ENCODE results near the gene TANC1. TPM values are rescaled to one million over a fixed set of nuclear protein-coding genes. Genes with fewer than 3 reads are reported as not detected.

TANC1 gene
- total and polyA plus RNA-seq, 2 experiments from 2014 or later, result 8.2 to 12.1 TPM

DNA sequence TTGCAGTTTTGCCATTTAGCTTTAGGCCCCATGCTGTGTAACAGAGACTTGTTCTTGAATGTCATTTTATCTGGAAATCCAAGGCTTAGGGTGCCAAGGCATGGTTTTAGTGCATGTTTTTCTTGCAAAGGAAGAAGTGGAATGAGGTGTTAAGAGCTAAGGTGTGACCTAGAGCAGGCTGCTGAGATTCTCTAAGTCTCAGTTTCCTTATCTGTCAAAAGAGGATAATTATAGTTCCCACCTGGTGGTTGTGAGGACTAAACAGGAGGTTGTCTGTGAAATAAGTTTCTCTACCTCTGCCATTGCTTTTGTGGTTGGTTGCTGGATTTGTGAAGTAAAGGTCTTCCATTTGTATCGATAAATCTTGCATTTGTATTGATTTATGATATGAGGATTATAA lies 82.0 kb downstream of the TANC1 start:
- Histone ChIP-seq H3K4me3 (no peak overlapping the region), H4K20me1 (ENCODE audit: insufficient read depth) (no peaks in the 10 kb centered on the region), H3K4me1 (ENCODE audit: insufficient read depth) (peaks cover 9% of the 10 kb centered on the region), H2AFZ (no peak overlapping the region), H3K27ac (no peak overlapping the region), H3K79me2 (ENCODE audit: insufficient read depth) (peaks cover 54% of the 10 kb centered on the region), H3K9me2 (ENCODE audit: insufficient read depth) (no peaks in the 10 kb centered on the region), H3K36me3 (ENCODE audit: low read depth) (no peaks in the 10 kb centered on the region), H3K9ac (no peak overlapping the region), H3F3A (ENCODE audit: insufficient read depth) (no peaks in the 10 kb centered on the region), H3K27me3 (replicated peaks; ENCODE audit: insufficient read depth) (no peaks in the 10 kb centered on the region), H3K9me3 (ENCODE audit: low read depth) (no peaks in the 10 kb centered on the region), H3K4me2 (ENCODE audit: unreplicated experiment) (no peak overlapping the region)
- 93 to 95% methylated on average over 1 of the region's 1 CpG for WGBS, 2 experiments (ENCODE audit: low coverage in 1 of 2, low lambda C conversion rate in 2 of 2, missing lambda C conversion rate in 2 of 2)
- in situ Hi-C loops (cut with MboI), result no loop called here
- DNase-seq, result no peak
- TF ChIP-seq EZH2 (IDR thresholded peaks at IDR 0.05; ENCODE audit: insufficient read depth, poor library complexity, severe bottlenecking), result no peak
- TF ChIP-seq EZH2phosphoT487 (IDR thresholded peaks at IDR 0.05; ENCODE audit: insufficient read depth, low read depth), result no peak

DNA sequence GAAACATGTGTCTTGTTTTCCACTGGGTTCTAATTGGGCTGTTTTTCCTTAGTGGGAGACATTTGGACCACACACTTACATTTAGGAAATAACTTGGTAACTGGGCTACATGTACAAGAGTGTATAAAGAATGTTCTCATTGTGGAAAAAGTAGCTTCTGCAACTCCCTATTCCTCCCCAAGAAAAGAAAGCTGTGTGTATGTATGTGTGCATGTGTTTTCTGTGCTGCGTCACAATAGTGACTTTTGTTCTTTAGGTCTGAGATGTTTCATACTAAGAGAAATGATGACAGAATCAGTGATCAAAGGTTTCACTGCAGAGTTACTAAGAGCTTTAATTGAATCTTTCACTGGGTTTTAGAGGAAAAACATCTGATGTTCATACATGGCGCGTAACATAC lies 82.7 kb downstream of the TANC1 start:
- Histone ChIP-seq H2AFZ (no peak overlapping the region), H3K4me2 (ENCODE audit: unreplicated experiment) (no peak overlapping the region), H3K4me1 (ENCODE audit: insufficient read depth) (peaks cover 9% of the 10 kb centered on the region), H3K9ac (no peak overlapping the region), H3K4me3 (no peak overlapping the region), H3K9me3 (ENCODE audit: low read depth) (no peaks in the 10 kb centered on the region), H3K36me3 (ENCODE audit: low read depth) (no peaks in the 10 kb centered on the region), H4K20me1 (ENCODE audit: insufficient read depth) (no peaks in the 10 kb centered on the region), H3K27ac (no peak overlapping the region), H3K27me3 (replicated peaks; ENCODE audit: insufficient read depth) (no peaks in the 10 kb centered on the region), H3F3A (ENCODE audit: insufficient read depth) (no peaks in the 10 kb centered on the region), H3K9me2 (ENCODE audit: insufficient read depth) (no peaks in the 10 kb centered on the region), H3K79me2 (ENCODE audit: insufficient read depth) (peaks cover 54% of the 10 kb centered on the region)
- DNase-seq, result no peak
- WGBS, 2 experiments (ENCODE audit: low coverage in 1 of 2, low lambda C conversion rate in 2 of 2, missing lambda C conversion rate in 2 of 2), result 98 to 100% methylated on average over 3 of the region's 3 CpGs
- no peak for TF ChIP-seq EZH2 (IDR thresholded peaks at IDR 0.05; ENCODE audit: insufficient read depth, poor library complexity, severe bottlenecking)
- TF ChIP-seq EZH2phosphoT487 (IDR thresholded peaks at IDR 0.05; ENCODE audit: insufficient read depth, low read depth), result no peak
- in situ Hi-C loops (cut with MboI), result no loop called here

DNA sequence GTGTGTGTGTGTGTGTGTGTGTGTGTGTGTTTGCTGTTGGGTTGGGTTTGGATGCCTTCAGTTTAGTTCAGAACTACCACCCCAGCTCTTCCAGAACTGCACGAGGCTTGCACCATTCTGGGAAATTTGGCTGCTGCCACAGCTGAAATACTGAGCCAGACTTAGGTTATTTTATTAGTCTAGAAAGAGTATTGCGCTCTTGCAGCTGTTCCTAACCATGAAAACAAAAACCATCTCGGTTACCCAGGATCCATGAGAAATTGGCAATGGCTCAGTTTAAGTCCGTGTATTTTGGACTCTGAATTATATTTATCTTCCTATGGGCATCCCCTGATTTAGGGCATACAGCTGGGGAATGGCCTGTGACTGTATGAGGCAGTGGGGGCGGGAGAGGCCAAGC lies 83.2 kb downstream of the TANC1 start:
- H3K79me2 ChIP-seq (ENCODE audit: insufficient read depth), result peaks cover 57% of the 10 kb centered on the region

DNA sequence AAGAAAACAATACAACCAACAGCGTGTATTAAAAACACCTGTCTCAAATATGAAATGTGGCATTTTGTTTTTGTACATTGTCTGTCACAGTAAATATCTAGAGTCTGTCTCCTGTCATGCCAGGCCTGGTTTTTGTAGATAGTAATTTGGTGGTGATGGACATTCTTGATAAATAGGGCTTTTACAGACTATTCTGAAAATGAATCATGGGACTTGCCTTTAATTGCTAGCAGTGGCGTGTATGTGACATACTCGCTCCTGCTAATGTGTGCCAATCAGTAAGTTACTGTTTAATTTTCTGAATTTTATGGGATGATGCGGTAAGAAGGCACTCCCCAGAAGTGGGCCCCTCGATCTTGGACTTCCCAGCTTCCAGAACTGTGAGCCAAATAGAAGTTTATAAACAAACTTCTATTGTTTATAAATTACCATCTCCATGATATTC lies 83.7 kb downstream of the TANC1 start:
- in situ Hi-C loops (cut with MboI), result no loop called here
- no peak overlapping the region for H2AFZ ChIP-seq
- no peaks in the 10 kb centered on the region for H3K9me3 ChIP-seq (ENCODE audit: low read depth)
- no peak overlapping the region for H3K4me2 ChIP-seq (ENCODE audit: unreplicated experiment)
- no peaks in the 10 kb centered on the region for H3K9me2 ChIP-seq (ENCODE audit: insufficient read depth)
- no peaks in the 10 kb centered on the region for H3K36me3 ChIP-seq (ENCODE audit: low read depth)
- H4K20me1 ChIP-seq (ENCODE audit: insufficient read depth), result no peaks in the 10 kb centered on the region
- no peak overlapping the region for H3K9ac ChIP-seq
- WGBS, 2 experiments (ENCODE audit: low coverage in 1 of 2, low lambda C conversion rate in 2 of 2, missing lambda C conversion rate in 2 of 2), result 39% methylated on average over 5 of the region's 5 CpGs
- TF ChIP-seq EZH2phosphoT487 (IDR thresholded peaks at IDR 0.05; ENCODE audit: insufficient read depth, low read depth) (no peak), EZH2 (IDR thresholded peaks at IDR 0.05; ENCODE audit: insufficient read depth, poor library complexity, severe bottlenecking) (no peak)
- H3K27me3 ChIP-seq (replicated peaks; ENCODE audit: insufficient read depth), result no peaks in the 10 kb centered on the region
- H3F3A ChIP-seq (ENCODE audit: insufficient read depth), result no peaks in the 10 kb centered on the region
- H3K4me1 ChIP-seq (ENCODE audit: insufficient read depth), result peaks cover 3% of the 10 kb centered on the region
- no peak overlapping the region for H3K27ac ChIP-seq
- H3K79me2 ChIP-seq (ENCODE audit: insufficient read depth), result peaks cover 62% of the 10 kb centered on the region
- no peak for DNase-seq
- no peak overlapping the region for H3K4me3 ChIP-seq

More for the DNA sequence above, 83.2 kb downstream of the TANC1 start:
- no peaks in the 10 kb centered on the region for H3K9me2 ChIP-seq (ENCODE audit: insufficient read depth)
- H4K20me1 ChIP-seq (ENCODE audit: insufficient read depth), result no peaks in the 10 kb centered on the region
- no peaks in the 10 kb centered on the region for H3K9me3 ChIP-seq (ENCODE audit: low read depth)
- H3K36me3 ChIP-seq (ENCODE audit: low read depth), result no peaks in the 10 kb centered on the region
- 40 to 42% methylated on average over 5 of the region's 5 CpGs for WGBS, 2 experiments (ENCODE audit: low coverage in 1 of 2, low lambda C conversion rate in 2 of 2, missing lambda C conversion rate in 2 of 2)
- H3K27ac ChIP-seq, result no peak overlapping the region
- H3K27me3 ChIP-seq (replicated peaks; ENCODE audit: insufficient read depth), result no peaks in the 10 kb centered on the region
- no peak overlapping the region for H2AFZ ChIP-seq
- no peak for DNase-seq
- H3K9ac ChIP-seq, result no peak overlapping the region
- TF ChIP-seq EZH2 (IDR thresholded peaks at IDR 0.05; ENCODE audit: insufficient read depth, poor library complexity, severe bottlenecking) (no peak), EZH2phosphoT487 (IDR thresholded peaks at IDR 0.05; ENCODE audit: insufficient read depth, low read depth) (no peak)
- H3K4me1 ChIP-seq (ENCODE audit: insufficient read depth), result peaks cover 9% of the 10 kb centered on the region
- H3K4me3 ChIP-seq, result no peak overlapping the region
- no peak overlapping the region for H3K4me2 ChIP-seq (ENCODE audit: unreplicated experiment)
- in situ Hi-C loops (cut with MboI), result no loop called here
- no peaks in the 10 kb centered on the region for H3F3A ChIP-seq (ENCODE audit: insufficient read depth)

Data from GM23248 (cell line).